ENCODE results near the gene ATP13A3. TPM values are rescaled to one million over a fixed set of nuclear protein-coding genes. Genes with fewer than 3 reads are reported as not detected.

The ATP13A3 gene
- total and polyA plus RNA-seq, 11 donors: 26.6 to 237 (median 105) TPM

- WGBS, 4 donors: 96 to 99% (median 98%) methylated on average over 8 of the region's 8 CpGs
Observed at GRCh38 chr3:194387926-194388418, 98.8 kb downstream of the ATP13A3 start.

GRCh38 chr3:194387276-194387675 is 99.5 kb downstream of the ATP13A3 start:
- H3K27ac ChIP-seq: no peak overlapping the region
- TF ChIP-seq CTCF (IDR thresholded peaks at IDR 0.05) (no peak), POLR2A (IDR thresholded peaks at IDR 0.05) (no peak)
- ATAC-seq: no peak
- WGBS, 4 donors: 96 to 99% (median 96%) methylated on average over 6 of the region's 6 CpGs
- no peaks in the 10 kb centered on the region for H3K36me3 ChIP-seq
- H3K27me3 ChIP-seq: peaks cover 0 to 10% (median 4%) of the 10 kb centered on the region in 9 donors
- no peaks in the 10 kb centered on the region for H3K4me1 ChIP-seq
- H3K9me3 ChIP-seq: peaks cover 0 to 15% (median 0%) of the 10 kb centered on the region in 12 donors
- DNase-seq: no peak
- H3K4me3 ChIP-seq: no peak overlapping the region
- intact Hi-C loops (cut with DNase I): no loop called here

More at GRCh38 chr3:194387926-194388418, 98.8 kb downstream of the ATP13A3 start:
- Histone ChIP-seq H3K9me3 (peaks cover 0 to 15% (median 0%) of the 10 kb centered on the region in 12 donors), H3K36me3 (no peaks in the 10 kb centered on the region), H3K4me3 (no peak overlapping the region), H3K27me3 (peaks cover 0 to 10% (median 4%) of the 10 kb centered on the region in 9 donors), H3K27ac (no peak overlapping the region), H3K4me1 (no peaks in the 10 kb centered on the region)
- ATAC-seq (no peak), DNase-seq (no peak)
- TF ChIP-seq CTCF (IDR thresholded peaks at IDR 0.05): no peak
- no peak for TF ChIP-seq POLR2A (IDR thresholded peaks at IDR 0.05)
- intact Hi-C loops (cut with DNase I): no loop called here

GRCh38 chr3:194386648-194387047 is 100.2 kb downstream of the ATP13A3 start:
- H3K36me3 ChIP-seq: no peaks in the 10 kb centered on the region
- peaks cover 0 to 10% (median 0%) of the 10 kb centered on the region in 9 donors for H3K27me3 ChIP-seq
- intact Hi-C loops (cut with DNase I): no loop called here
- H3K27ac ChIP-seq: no peak overlapping the region
- H3K4me3 ChIP-seq: no peak overlapping the region
- TF ChIP-seq POLR2A (IDR thresholded peaks at IDR 0.05) (no peak), CTCF (IDR thresholded peaks at IDR 0.05) (no peak)
- ATAC-seq (no peak), DNase-seq (no peak)
- no peaks in the 10 kb centered on the region for H3K4me1 ChIP-seq
- 61 to 67% (median 64%) methylated on average over 7 of the region's 7 CpGs for WGBS, 4 donors
- peaks cover 0 to 15% (median 0%) of the 10 kb centered on the region in 12 donors for H3K9me3 ChIP-seq

- peaks cover 0 to 10% (median 4%) of the 10 kb centered on the region in 9 donors for H3K27me3 ChIP-seq
- H3K4me1 ChIP-seq: no peaks in the 10 kb centered on the region
- no peak overlapping the region for H3K27ac ChIP-seq
- intact Hi-C loops (cut with DNase I): no loop called here
- DNase-seq (no peak), ATAC-seq (no peak)
- H3K9me3 ChIP-seq: peaks cover 0 to 10% (median 0%) of the 10 kb centered on the region in 12 donors
- H3K36me3 ChIP-seq: no peaks in the 10 kb centered on the region
- H3K4me3 ChIP-seq: no peak overlapping the region
- WGBS, 4 donors: 46 to 51% (median 51%) methylated on average over 15 of the region's 15 CpGs
- TF ChIP-seq CTCF (IDR thresholded peaks at IDR 0.05) (no peak), POLR2A (IDR thresholded peaks at IDR 0.05) (no peak)
Observed at GRCh38 chr3:194386066-194386465, 100.7 kb downstream of the ATP13A3 start.

All from heart left ventricle (tissue), 16 donors.